HTR-8/SVneo (cell line): ENCODE measurements around the gene SERPINA12.

ENCODE experiments used
- DNase-seq: peaks from one replicate; pipeline ENCODE4 v3.0.0; 2011; ENCODE audit warnings: low spot score, mixed read lengths; ENCODE audit not compliant: insufficient read length
- FAIRE-seq: peaks from 2 replicates; lab custom pipeline; 2011; peaks lifted over from hg19 to GRCh38; lab: Jason Lieb, UNC

The SERPINA12 gene

GRCh38 chr14:94470311-94470710 is 39.0 kb downstream of the SERPINA12 start:
- FAIRE-seq (no peak), DNase-seq (no peak)

GRCh38 chr14:94469261-94469660 is 40.0 kb downstream of the SERPINA12 start:
- DNase-seq (no peak), FAIRE-seq (no peak)

GRCh38 chr14:94467728-94468520 is 41.3 kb downstream of the SERPINA12 start:
- FAIRE-seq: no peak
- no peak for DNase-seq

GRCh38 chr14:94466706-94467370 is 42.4 kb downstream of the SERPINA12 start:
- DNase-seq: no peak

GRCh38 chr14:94465042-94465441 is 44.2 kb downstream of the SERPINA12 start:
- FAIRE-seq (no peak), DNase-seq (no peak)

More at GRCh38 chr14:94466706-94467370, 42.4 kb downstream of the SERPINA12 start:
- no peak for FAIRE-seq

GRCh38 chr14:94464290-94464689 is 45.0 kb downstream of the SERPINA12 start:
- DNase-seq (no peak), FAIRE-seq (no peak)

GRCh38 chr14:94462763-94463572 is 46.3 kb downstream of the SERPINA12 start:
- FAIRE-seq: no peak
- no peak for DNase-seq

GRCh38 chr14:94462219-94462551 is 47.1 kb downstream of the SERPINA12 start:
- no peak for DNase-seq
- no peak for FAIRE-seq

GRCh38 chr14:94461526-94462218 is 47.6 kb downstream of the SERPINA12 start:
- FAIRE-seq (no peak), DNase-seq (no peak)

- DNase-seq (no peak), FAIRE-seq (no peak)
These were observed 48.4 kb downstream of the SERPINA12 start for GRCh38 chr14:94460631-94461416.

- FAIRE-seq (no peak), DNase-seq (no peak)
These were observed 50.6 kb downstream of the SERPINA12 start for GRCh38 chr14:94458558-94459205.

- FAIRE-seq (no peak), DNase-seq (no peak)
These were observed 51.2 kb downstream of the SERPINA12 start for GRCh38 chr14:94458096-94458495.

- FAIRE-seq (no peak), DNase-seq (no peak)
These were observed 53.3 kb downstream of the SERPINA12 start for GRCh38 chr14:94455928-94456327.

- DNase-seq (no peak), FAIRE-seq (no peak)
These were observed 57.4 kb downstream of the SERPINA12 start for GRCh38 chr14:94451826-94452225.

- FAIRE-seq: no peak
- no peak for DNase-seq
These were observed 58.0 kb downstream of the SERPINA12 start for GRCh38 chr14:94451091-94451771.

- DNase-seq (no peak), FAIRE-seq (no peak)
These were observed 58.6 kb downstream of the SERPINA12 start for GRCh38 chr14:94450722-94451090.

- DNase-seq (no peak), FAIRE-seq (no peak)
These were observed 59.3 kb downstream of the SERPINA12 start for GRCh38 chr14:94449930-94450329.

GRCh38 chr14:94448071-94448808 is 61.0 kb downstream of the SERPINA12 start:
- DNase-seq: no peak
- no peak for FAIRE-seq
